H1 (cell line): ENCODE results near the gene GLO1. TPM values are rescaled to one million over a fixed set of nuclear protein-coding genes. Genes with fewer than 3 reads are reported as not detected.

Experiments
- CTCF ChIA-PET: fragments of 300-600 bp; sonication (Branson Sonifier 250); formaldehyde crosslinking; loops from one replicate; lab custom pipeline; 2021; ENCODE audit not compliant: partially characterized antibody; lab: Charles Lee
- POLR2A ChIA-PET: fragments of 300-600 bp; sonication (Branson Sonifier 250); formaldehyde crosslinking; loops from one replicate; lab custom pipeline; 2021; ENCODE audit warnings: inconsistent platforms; ENCODE audit not compliant: partially characterized antibody; lab: Charles Lee
- DNase-seq, 2 experiments: peaks; one replicate each; pipeline versions ENCODE4 v3.0.0 to v3.0.0-alpha.2; 2010 to 2022; ENCODE audit warnings: low spot score in 2 of 2, low read depth in 1 of 2, mixed read lengths in 1 of 2
- FAIRE-seq: peaks from 2 replicates; lab custom pipeline; 2011; peaks lifted over from hg19 to GRCh38; lab: Jason Lieb, UNC
- H2AFZ ChIP-seq: 2 replicates; pipeline ENCODE4 v1.8.1; 2012; ENCODE audit warnings: low read length, inconsistent platforms
- H2AK5ac ChIP-seq: 2 replicates; pipeline ENCODE4 v1.6.1; 2013; ENCODE audit warnings: low read depth, low read length
- H2BK120ac ChIP-seq: replicated peaks from 2 replicates; pipeline ENCODE3; 2013; ENCODE audit warnings: low read depth, low read length, inconsistent platforms
- H2BK12ac ChIP-seq: 2 replicates; pipeline ENCODE4 v1.6.1; 2013; ENCODE audit warnings: low read depth, low read length
- H2BK15ac ChIP-seq: 2 replicates; pipeline ENCODE4 v1.6.1; 2013; ENCODE audit warnings: low read length
- H2BK20ac ChIP-seq: 2 replicates; pipeline ENCODE4 v1.6.1; 2013; ENCODE audit warnings: low read length
- H2BK5ac ChIP-seq: 2 replicates; pipeline ENCODE4 v1.6.1; 2013; ENCODE audit warnings: low read depth, low read length
- H3K14ac ChIP-seq: 2 replicates; pipeline ENCODE4 v1.6.1; 2013; ENCODE audit warnings: inconsistent platforms; ENCODE audit not compliant: insufficient read length
- H3K18ac ChIP-seq: 2 replicates; pipeline ENCODE4 v1.6.1; 2013; ENCODE audit warnings: low read length; ENCODE audit errors: extremely low read depth
- H3K23ac ChIP-seq: 2 replicates; pipeline ENCODE4 v1.6.1; 2013; ENCODE audit warnings: inconsistent platforms; ENCODE audit not compliant: insufficient read length
- H3K23me2 ChIP-seq: 2 replicates; pipeline ENCODE4 v1.6.1; 2013; ENCODE audit warnings: low read depth, low read length
- H3K27ac ChIP-seq: 2 replicates; pipeline ENCODE4 v1.6.1; 2011; ENCODE audit warnings: low read depth, low read length, inconsistent platforms
- H3K27me3 ChIP-seq, 4 experiments: replicated peaks in 1 of 4; 1 replicate in 1 of 4; 2 replicates in 3 of 4; pipeline versions ENCODE4 v1.6.1 to v1.8.1; 2011 to 2013; ENCODE audit warnings: low read length in 3 of 4, mild to moderate bottlenecking in 3 of 4, inconsistent platforms in 2 of 4, mixed read lengths in 2 of 4, moderate library complexity in 1 of 4; ENCODE audit not compliant: control insufficient read depth in 3 of 4, insufficient read depth in 3 of 4; ENCODE audit errors: extremely low read depth in 1 of 4
- H3K36me3 ChIP-seq, 4 experiments: 2 replicates each; pipeline versions ENCODE4 v1.6.1 to v1.8.1; 2011 to 2013; ENCODE audit warnings: mild to moderate bottlenecking in 4 of 4, low read length in 3 of 4, moderate library complexity in 2 of 4, control low read depth in 1 of 4, inconsistent platforms in 1 of 4; ENCODE audit not compliant: insufficient read depth in 4 of 4, control insufficient read depth in 2 of 4
- H3K4ac ChIP-seq: replicated peaks from 2 replicates; pipeline ENCODE3; 2013; ENCODE audit warnings: low read length, low read depth, mixed read lengths, inconsistent platforms; ENCODE audit not compliant: insufficient read length
- H3K4me1 ChIP-seq, 4 experiments: replicated peaks in 1 of 4; 1 replicate in 1 of 4; 2 replicates in 3 of 4; pipeline versions ENCODE4 v1.6.1 to v1.8.1; 2011 to 2013; ENCODE audit warnings: low read length in 3 of 4, inconsistent platforms in 2 of 4, mixed read lengths in 1 of 4; ENCODE audit not compliant: insufficient read depth in 4 of 4, control insufficient read depth in 3 of 4
- H3K4me2 ChIP-seq, 2 experiments: 2 replicates each; pipeline versions ENCODE4 v1.6.1 to v1.8.1; 2011 to 2013; ENCODE audit warnings: low read depth in 2 of 2, low read length in 2 of 2, control low read depth in 1 of 2, inconsistent platforms in 1 of 2, mild to moderate bottlenecking in 1 of 2; ENCODE audit not compliant: insufficient read depth in 1 of 2
- H3K4me3 ChIP-seq, 4 experiments: fragments of 200-600, 300-600 bp in 1 of 4; sonication (generic), shearing (Covaris generic), sonication (Bioruptor Twin) in 1 of 4; 2 replicates each; pipeline versions ENCODE4 v1.5.1 to v1.8.1; 2011 to 2016; ENCODE audit warnings: low read length in 4 of 4, low read depth in 3 of 4, control low read depth in 2 of 4, inconsistent platforms in 2 of 4, mild to moderate bottlenecking in 2 of 4, mixed read lengths in 1 of 4, moderate library complexity in 1 of 4; ENCODE audit not compliant: insufficient read depth in 2 of 4; ENCODE audit errors: extremely low read depth in 1 of 4
- H3K56ac ChIP-seq: replicated peaks from 2 replicates; pipeline ENCODE3; 2013; ENCODE audit warnings: low read depth, mild to moderate bottlenecking, mixed read lengths, low read length, inconsistent platforms; ENCODE audit not compliant: insufficient read length
- H3K79me1 ChIP-seq: 2 replicates; pipeline ENCODE4 v1.6.1; 2013; ENCODE audit warnings: low read depth, low read length, control low read depth
- H3K79me2 ChIP-seq, 2 experiments: 2 replicates each; pipeline versions ENCODE4 v1.6.1 to v1.8.1; 2012 to 2013; ENCODE audit warnings: low read length in 2 of 2, mild to moderate bottlenecking in 2 of 2, inconsistent platforms in 1 of 2; ENCODE audit not compliant: insufficient read depth in 2 of 2, control insufficient read depth in 1 of 2
- H3K9ac ChIP-seq, 4 experiments: replicated peaks in 1 of 4; 1 replicate in 1 of 4; 2 replicates in 3 of 4; pipeline versions ENCODE4 v1.6.1 to v1.8.1; 2011 to 2013; ENCODE audit warnings: low read depth in 3 of 4, low read length in 3 of 4, control low read depth in 2 of 4, mild to moderate bottlenecking in 2 of 4, moderate library complexity in 2 of 4, inconsistent platforms in 1 of 4; ENCODE audit errors: extremely low read depth in 1 of 4
- H3K9me3 ChIP-seq, 2 experiments: 2 replicates each; pipeline versions ENCODE4 v1.6.1 to v1.8.1; 2012 to 2013; ENCODE audit warnings: mild to moderate bottlenecking in 2 of 2, moderate library complexity in 2 of 2, control low read depth in 1 of 2, inconsistent platforms in 1 of 2, low read depth in 1 of 2, low read length in 1 of 2, mixed read lengths in 1 of 2; ENCODE audit not compliant: insufficient read depth in 2 of 2
- H4K20me1 ChIP-seq, 2 experiments: replicated peaks in 1 of 2; 2 replicates each; pipeline versions ENCODE3 to v1.8.1; 2011 to 2013; ENCODE audit warnings: inconsistent platforms in 2 of 2, low read length in 2 of 2, mild to moderate bottlenecking in 1 of 2; ENCODE audit not compliant: insufficient read depth in 2 of 2, control insufficient read depth in 1 of 2
- H4K5ac ChIP-seq: 2 replicates; pipeline ENCODE4 v1.6.1; 2013; ENCODE audit warnings: low read length, low read depth, mixed read lengths, inconsistent platforms; ENCODE audit not compliant: insufficient read length
- H4K8ac ChIP-seq: 2 replicates; pipeline ENCODE4 v1.8.0; 2013; ENCODE audit warnings: mild to moderate bottlenecking, moderate library complexity, low read length, inconsistent platforms; ENCODE audit not compliant: insufficient read depth; ENCODE audit errors: extremely low read depth
- H4K91ac ChIP-seq: replicated peaks from 2 replicates; pipeline ENCODE3; 2013; ENCODE audit warnings: low read length, mixed read lengths, inconsistent platforms; ENCODE audit not compliant: insufficient read length
- EP300 ChIP-seq, 2 experiments: IDR thresholded peaks; 1 replicate in 1 of 2; 2 replicates in 1 of 2; pipeline ENCODE4 v1.6.1; 2011 to 2012; ENCODE audit warnings: low read depth in 2 of 2, low read length in 2 of 2, mild to moderate bottlenecking in 2 of 2, borderline replicate concordance in 1 of 2, inconsistent platforms in 1 of 2, moderate library complexity in 1 of 2
- EZH2 ChIP-seq: fragments of 200-600 bp; sonication (generic); IDR thresholded peaks from 2 replicates; pipeline ENCODE4 v1.7.1; 2012; ENCODE audit warnings: low read depth, mild to moderate bottlenecking, moderate library complexity, low read length, inconsistent platforms; ENCODE audit not compliant: severe bottlenecking
- FOSL1 ChIP-seq: IDR thresholded peaks from 2 replicates; pipeline ENCODE4 v1.6.1; 2011; ENCODE audit warnings: mild to moderate bottlenecking, low read depth, low read length, moderate library complexity; ENCODE audit not compliant: insufficient read depth
- KDM1A ChIP-seq: fragments of 200-600, 300-600 bp; sonication (generic); IDR thresholded peaks from 2 replicates; pipeline ENCODE4 v1.7.1; 2016; ENCODE audit warnings: mild to moderate bottlenecking, low read length, borderline replicate concordance
- RNF2 ChIP-seq: fragments of 200-900, 300-1000 bp; sonication (generic); IDR thresholded peaks from 2 replicates; pipeline ENCODE4 v1.7.1; 2016; ENCODE audit warnings: borderline replicate concordance, low read depth, mild to moderate bottlenecking, antibody characterized with exemption, low read length; ENCODE audit not compliant: poor library complexity, severe bottlenecking; ENCODE audit errors: missing control alignments
- TBP ChIP-seq: IDR thresholded peaks from 2 replicates; pipeline ENCODE4 v1.6.1; 2011; ENCODE audit warnings: low read depth, low read length, improper control_type of control experiment
- USF2 ChIP-seq: IDR thresholded peaks from 2 replicates; pipeline ENCODE4 v1.6.1; 2011; ENCODE audit warnings: low read length, improper control_type of control experiment
- WGBS, 2 experiments: shearing (Covaris generic) in 1 of 2; methylation state at CpG; one replicate each; pipeline versions ENCODE4 v1.1.6 to v1.1.7; 2013 to 2015; ENCODE audit warnings: low lambda C conversion rate in 2 of 2, mixed read lengths in 2 of 2, inconsistent platforms in 1 of 2, low coverage in 1 of 2, missing lambda C conversion rate in 1 of 2; ENCODE audit not compliant: insufficient replicate concordance in 2 of 2, insufficient coverage in 1 of 2, insufficient read length in 1 of 2; ENCODE audit errors: extremely low coverage in 1 of 2, missing lambda C conversion rate in 1 of 2; 5-methylcytosine and 5-hydroxymethylcytosine counted together
- polyA plus RNA-seq, 7 experiments: library from polyadenylated mRNA; depleted of rRNA in 3 of 7; stranded (reverse) in 5 of 7; unstranded in 2 of 7; fragments of >200 nt in 5 of 7; fragments of 200-250 nt in 2 of 7; gene quantifications; 1 replicate in 5 of 7; 2 replicates in 1 of 7; 4 replicates in 1 of 7; pipeline versions ENCODE4 v1.2.1 to v1.2.3, GENCODE V29; 2011 to 2013; ENCODE audit warnings: missing spikeins in 2 of 7, mixed read lengths in 2 of 7
- total RNA-seq: library from RNA; stranded (reverse); fragmentation: NEBNext Ultra II Directional; extraction: Animal tissue kit (Norgen Biotek cat#: 25700); gene quantifications from 2 replicates; pipeline ENCODE4 v1.2.1, GENCODE V29; 2021

GLO1 gene
- total and polyA plus RNA-seq, 2 of the 8 experiments (the other 6 are each of a cell fraction or from before 2014, with no cell fraction given): 104 to 170 TPM

DNA sequence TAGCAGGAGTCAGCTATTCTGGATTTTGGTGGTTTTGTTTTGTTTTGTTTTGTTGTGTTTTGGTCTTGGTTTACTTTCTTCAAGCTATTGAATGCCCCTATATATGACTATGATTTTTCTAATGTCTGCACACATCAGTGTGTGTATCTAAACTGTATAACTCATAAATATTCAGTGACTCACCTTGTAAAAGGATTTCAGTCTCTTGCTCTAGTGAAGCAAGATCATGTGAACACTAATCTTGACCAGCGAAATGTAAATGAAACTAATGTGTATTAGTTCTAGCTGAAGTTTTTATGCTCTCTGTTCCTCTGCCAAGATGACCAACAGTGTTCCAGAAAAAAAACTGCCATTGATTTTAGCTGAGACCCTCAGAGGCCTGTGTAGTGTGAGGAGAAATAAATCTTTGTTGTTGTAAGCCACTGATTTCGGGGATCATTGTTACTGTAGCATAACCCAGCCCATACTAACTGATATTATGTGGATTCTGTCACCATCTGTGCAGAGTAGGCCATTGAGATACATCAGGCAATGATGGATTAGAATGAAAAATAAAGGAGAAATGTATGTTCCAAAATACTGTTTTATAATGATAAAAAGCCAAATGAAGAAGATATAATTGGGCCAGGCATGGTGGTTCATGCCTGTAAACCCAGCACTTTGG, 51.7 kb downstream of the GLO1 start:
- H2BK15ac ChIP-seq: no peak overlapping the region
- no peak overlapping the region for H3K18ac ChIP-seq
- no peaks in the 10 kb centered on the region; the same call in 1 of the 2 replicates for H3K79me1 ChIP-seq
- H4K5ac ChIP-seq: no peak overlapping the region
- H2BK20ac ChIP-seq: no peak overlapping the region
- DNase-seq (no peak), FAIRE-seq (no peak)
- no peak overlapping the region for H4K91ac ChIP-seq
- peaks cover 0 to 2% of the 10 kb centered on the region in 2 experiments for H4K20me1 ChIP-seq
- H2AK5ac ChIP-seq: no peak overlapping the region
- H3K79me2 ChIP-seq: no peaks in the 10 kb centered on the region
- H3K23me2 ChIP-seq: no peaks in the 10 kb centered on the region
- H2AFZ ChIP-seq: no peak overlapping the region
- H3K9ac ChIP-seq: no peak overlapping the region
- no peak overlapping the region for H4K8ac ChIP-seq
- no peak overlapping the region for H2BK5ac ChIP-seq
- H3K9me3 ChIP-seq: no peaks in the 10 kb centered on the region
- H3K4ac ChIP-seq: no peak overlapping the region
- ChIA-PET POLR2A (no interaction called here), CTCF (interaction anchor here (1.1 kb wide), 1 partner anchor 22 kb away, joined by 3 read pairs; no protein-coding TSS in a partner anchor)
- no peak overlapping the region for H3K27ac ChIP-seq
- no peaks in the 10 kb centered on the region for H3K36me3 ChIP-seq
- WGBS, 2 experiments: 79% methylated on average over 2 of the region's 2 CpGs; no CpG with 5 or more reads in 1 of the 2 experiments
- no peaks in the 10 kb centered on the region for H3K27me3 ChIP-seq
- no peak overlapping the region for H2BK120ac ChIP-seq
- no peak overlapping the region for H3K23ac ChIP-seq
- H2BK12ac ChIP-seq: no peak overlapping the region
- H3K4me1 ChIP-seq: peaks cover 0 to 3% (median under 1%) of the 10 kb centered on the region in 4 experiments; a peak in 2 of 7 replicates
- no peak overlapping the region for H3K56ac ChIP-seq
- H3K4me2 ChIP-seq: no peak overlapping the region
- no peak overlapping the region for H3K14ac ChIP-seq
- H3K4me3 ChIP-seq: no peak overlapping the region
- TF ChIP-seq RNF2 (no peak), EP300 (IDR thresholded peaks at IDR 0.05; ENCODE audit: borderline replicate concordance in 1 of 2, low read depth in 2 of 2, low read length in 2 of 2) (no peak), FOSL1 (no peak), USF2 (no peak), EZH2 (no peak), KDM1A (no peak), TBP (no peak)
